Testis (tissue), 3 donors: ENCODE results near the gene U2AF2. TPM values are rescaled to one million over a fixed set of nuclear protein-coding genes. Genes with fewer than 3 reads are reported as not detected.

Source experiments
- DNase-seq: peaks from one replicate; pipeline ENCODE4 v3.0.0-alpha.2; 2019
- H3K27ac ChIP-seq, 2 donors: fragments of 200-600 bp; sonication (generic); one replicate each; pipeline ENCODE4 v1.5.1; 2019
- H3K27me3 ChIP-seq: fragments of 200-600 bp; sonication (generic); one replicate; pipeline ENCODE4 v1.5.1; 2019
- H3K36me3 ChIP-seq: fragments of 200-600 bp; sonication (generic); one replicate; pipeline ENCODE4 v1.5.1; 2017; ENCODE audit warnings: low read depth; ENCODE audit errors: missing control alignments
- H3K4me1 ChIP-seq: fragments of 200-600 bp; sonication (generic); one replicate; pipeline ENCODE4 v1.5.1; 2019
- H3K4me3 ChIP-seq, 2 donors: fragments of 200-600 bp; sonication (generic); one replicate each; pipeline ENCODE4 v1.5.1; 2017 to 2019
- H3K9me3 ChIP-seq: fragments of 200-600 bp; sonication (generic); one replicate; pipeline ENCODE4 v1.5.1; 2017
- POLR2A ChIP-seq: fragments of 450-650 bp; IDR thresholded peaks from one replicate; pipeline ENCODE4 v1.6.1; 2017; ENCODE audit warnings: antibody characterized with exemption, mild to moderate bottlenecking, moderate library complexity
- WGBS, 2 donors: methylation state at CpG; one replicate each; pipeline ENCODE4 v1.1.5; 2018; 5-methylcytosine and 5-hydroxymethylcytosine counted together
- intact Hi-C: fragments of 100-400 bp; cut with DNase I; formaldehyde crosslinking; loops from one replicate; pipeline ENCODE4 v1.15.1; 2023; ENCODE audit warnings: low total_unique reads
- polyA plus RNA-seq: library from polyadenylated mRNA; stranded (reverse); fragments of 350-450 nt; fragmentation: Illumina TruSeq; extraction: RNeasy Lipid Tissue Mini Kit (QIAGEN cat#74804); gene quantifications from one replicate; pipeline ENCODE4 v1.2.3, GENCODE V29; 2014; ENCODE audit warnings: low read depth, low replicate concordance; ENCODE audit not compliant: insufficient read depth
- total RNA-seq, 2 donors: library from RNA; depleted of rRNA; stranded (reverse); fragments of >200 nt; gene quantifications; one replicate each; pipeline ENCODE4 v1.2.3, GENCODE V29; 2016
- TF ChIP-seq, protein P1 (sequence below), 3 experiments: fragments of 450-650 bp in 2 of 3; fragments of 200-600 bp in 1 of 3; sonication (generic) in 1 of 3; IDR thresholded peaks; one replicate each; pipeline ENCODE4 v1.5.1; 2016 to 2019; ENCODE audit warnings: antibody characterized with exemption in 3 of 3, mild to moderate bottlenecking in 2 of 3, moderate library complexity in 1 of 3

U2AF2 gene
- total and polyA plus RNA-seq, 3 donors from 2014 or later = 163 to 281 (median 264) TPM

DNA sequence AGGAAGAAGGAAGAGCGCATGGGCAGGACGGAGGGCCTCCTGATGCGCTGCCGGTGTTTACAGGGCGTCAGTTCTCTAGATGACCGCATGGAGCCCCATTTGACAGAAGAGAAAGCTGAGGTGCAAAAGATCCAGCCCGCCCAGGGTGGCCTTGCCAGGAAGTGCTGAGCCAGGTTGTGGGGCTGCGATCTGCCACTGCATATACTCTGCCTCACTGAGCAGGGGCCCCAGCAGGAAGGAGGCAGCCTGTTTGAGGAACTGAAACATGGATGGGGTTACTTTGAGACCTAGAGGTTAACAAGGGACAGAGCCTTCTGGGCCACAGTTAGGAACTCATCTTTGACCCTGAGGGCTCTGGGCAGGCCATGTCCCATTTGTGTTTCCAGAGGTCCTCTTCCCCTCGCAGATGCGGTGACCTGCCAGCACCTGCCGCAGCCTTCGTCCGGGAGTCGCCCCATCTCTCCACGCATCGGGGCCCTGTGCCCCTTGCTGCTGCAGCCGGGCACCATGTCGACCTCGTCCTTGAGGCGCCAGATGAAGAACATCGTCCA lies 23.4 kb downstream of the U2AF2 start:
- Histone ChIP-seq H3K27me3 (no peaks in the 10 kb centered on the region), H3K36me3 (no peaks in the 10 kb centered on the region), H3K9me3 (no peaks in the 10 kb centered on the region), H3K27ac (peak overlapping the region in 1 of 2 donors; percentile 62), H3K4me1 (peaks cover 68% of the 10 kb centered on the region), H3K4me3 (no peak overlapping the region)
- 79 to 80% methylated on average over 21 of the region's 21 CpGs for WGBS, 2 donors
- intact Hi-C loops = no loop called here
- no peak for DNase-seq
- TF ChIP-seq, protein P1, sequence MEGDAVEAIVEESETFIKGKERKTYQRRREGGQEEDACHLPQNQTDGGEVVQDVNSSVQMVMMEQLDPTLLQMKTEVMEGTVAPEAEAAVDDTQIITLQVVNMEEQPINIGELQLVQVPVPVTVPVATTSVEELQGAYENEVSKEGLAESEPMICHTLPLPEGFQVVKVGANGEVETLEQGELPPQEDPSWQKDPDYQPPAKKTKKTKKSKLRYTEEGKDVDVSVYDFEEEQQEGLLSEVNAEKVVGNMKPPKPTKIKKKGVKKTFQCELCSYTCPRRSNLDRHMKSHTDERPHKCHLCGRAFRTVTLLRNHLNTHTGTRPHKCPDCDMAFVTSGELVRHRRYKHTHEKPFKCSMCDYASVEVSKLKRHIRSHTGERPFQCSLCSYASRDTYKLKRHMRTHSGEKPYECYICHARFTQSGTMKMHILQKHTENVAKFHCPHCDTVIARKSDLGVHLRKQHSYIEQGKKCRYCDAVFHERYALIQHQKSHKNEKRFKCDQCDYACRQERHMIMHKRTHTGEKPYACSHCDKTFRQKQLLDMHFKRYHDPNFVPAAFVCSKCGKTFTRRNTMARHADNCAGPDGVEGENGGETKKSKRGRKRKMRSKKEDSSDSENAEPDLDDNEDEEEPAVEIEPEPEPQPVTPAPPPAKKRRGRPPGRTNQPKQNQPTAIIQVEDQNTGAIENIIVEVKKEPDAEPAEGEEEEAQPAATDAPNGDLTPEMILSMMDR (IDR thresholded peaks at IDR 0.05) = no peak
- no peak for TF ChIP-seq POLR2A

GRCh38 chr19:55679343-55680257 lies 24.8 kb downstream of the U2AF2 start:
- Histone ChIP-seq H3K4me3 (no peak overlapping the region), H3K27ac (peak overlapping the region; percentile 31 to 62), H3K9me3 (no peaks in the 10 kb centered on the region), H3K27me3 (no peaks in the 10 kb centered on the region), H3K36me3 (no peaks in the 10 kb centered on the region), H3K4me1 (peaks cover 61% of the 10 kb centered on the region)
- no peak for TF ChIP-seq POLR2A
- TF ChIP-seq, protein P1 (IDR thresholded peaks at IDR 0.05) = no peak
- 76 to 81% methylated on average over 13 to 24 of the region's 24 CpGs for WGBS, 2 donors
- intact Hi-C loops = no loop called here
- DNase-seq = no peak

DNA sequence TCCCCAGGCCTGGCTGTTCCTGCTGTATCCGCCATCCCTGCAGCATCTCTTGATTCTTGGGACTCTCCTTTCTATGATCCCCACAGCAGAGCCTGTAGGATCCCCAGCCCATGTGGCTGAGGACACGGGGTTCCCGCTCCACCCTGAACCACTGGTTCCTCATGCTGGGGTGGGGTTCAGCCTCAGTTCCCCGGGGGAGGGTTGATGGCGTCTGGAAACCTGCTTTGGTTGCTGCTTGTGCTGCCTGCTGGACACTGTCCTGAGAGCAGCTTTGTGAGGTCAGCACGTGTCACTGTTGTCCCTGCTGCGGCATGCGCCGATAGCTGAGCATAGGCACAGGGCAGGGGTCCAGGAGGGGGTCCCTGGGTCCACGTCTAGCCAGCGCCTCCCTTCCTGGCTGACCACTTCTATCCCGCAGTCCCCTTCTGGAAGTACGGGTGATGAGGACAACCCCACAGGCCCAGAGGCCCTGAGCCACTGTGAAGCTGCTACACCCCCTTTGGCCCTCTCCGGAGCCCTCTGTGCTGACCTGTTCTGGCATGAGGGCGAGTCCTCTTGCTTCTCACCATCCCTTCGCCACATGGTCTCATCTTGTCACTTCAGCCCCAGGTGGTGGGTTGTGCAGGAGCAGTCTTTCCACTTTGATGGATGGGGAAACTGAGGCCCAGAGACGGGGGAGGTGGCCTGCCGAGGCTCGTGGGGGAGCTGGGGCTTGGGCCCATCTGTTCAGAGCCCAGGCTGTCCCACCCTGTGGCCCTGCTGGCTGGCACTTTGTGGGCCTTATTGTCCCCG lies 25.7 kb downstream of the U2AF2 start:
- peak overlapping the region in 1 of 2 donors; percentile 71 for H3K27ac ChIP-seq
- 73 to 77% methylated on average over 12 to 20 of the region's 20 CpGs for WGBS, 2 donors

DNA sequence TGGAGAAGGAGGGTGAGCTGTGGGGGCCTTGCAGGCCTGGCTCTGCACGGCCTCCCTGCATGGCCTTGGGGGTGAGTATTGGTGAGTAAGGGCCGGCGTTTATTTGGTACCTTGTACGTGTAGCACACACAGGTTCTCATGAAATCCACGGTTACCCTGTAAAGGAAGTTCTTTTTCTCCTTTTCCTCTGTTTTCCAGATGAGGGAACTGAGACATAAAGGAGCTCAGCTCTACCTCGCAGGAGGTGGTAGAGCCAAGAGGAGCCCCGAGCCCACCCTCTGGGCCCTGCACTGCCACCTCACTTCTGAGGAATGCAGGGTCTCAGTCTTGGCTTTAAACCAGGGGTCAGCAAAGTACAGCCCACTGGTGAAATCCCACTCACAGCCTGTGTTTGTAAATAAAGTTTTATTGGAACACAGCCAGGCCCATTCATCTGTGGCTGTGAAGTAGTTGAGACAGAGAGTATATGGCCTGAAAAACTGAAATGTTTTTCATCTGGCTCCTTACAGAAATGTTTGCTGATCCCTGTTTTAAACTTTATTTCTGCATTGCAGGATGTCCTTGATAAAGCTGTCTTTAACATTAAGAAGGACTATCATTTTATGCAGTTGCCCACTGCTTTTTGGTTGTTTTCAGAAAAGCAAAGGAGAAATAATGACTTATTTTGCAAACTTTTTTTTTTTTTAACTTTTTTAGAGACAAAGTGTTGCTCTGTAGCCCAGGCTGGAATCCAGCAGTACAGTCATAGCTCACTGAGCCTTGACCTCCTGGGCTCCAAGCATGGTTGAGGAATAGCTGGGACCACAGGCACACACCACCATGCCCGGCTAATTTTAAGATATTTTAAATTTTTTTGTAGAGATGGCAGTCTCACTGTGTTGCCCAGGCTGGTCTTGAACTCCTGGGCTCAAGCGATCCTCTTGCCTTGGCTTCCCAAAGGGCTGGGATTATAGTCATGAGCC lies 26.6 kb downstream of the U2AF2 start:
- WGBS, 2 donors = 63 to 70% methylated on average over 9 of the region's 9 CpGs
- intact Hi-C loops = no loop called here
- Histone ChIP-seq H3K4me3 (no peak overlapping the region), H3K36me3 (no peaks in the 10 kb centered on the region), H3K4me1 (peaks cover 58% of the 10 kb centered on the region), H3K9me3 (no peaks in the 10 kb centered on the region), H3K27ac (peak overlapping the region in 1 of 2 donors; percentile 71), H3K27me3 (no peaks in the 10 kb centered on the region)
- peak; percentile 63 for DNase-seq
- TF ChIP-seq, protein P1 (IDR thresholded peaks at IDR 0.05) = no peak
- TF ChIP-seq POLR2A = no peak

More for the DNA sequence above, 25.7 kb downstream of the U2AF2 start:
- Histone ChIP-seq H3K4me1 (peaks cover 61% of the 10 kb centered on the region), H3K4me3 (no peak overlapping the region), H3K36me3 (no peaks in the 10 kb centered on the region), H3K9me3 (no peaks in the 10 kb centered on the region), H3K27me3 (no peaks in the 10 kb centered on the region)
- intact Hi-C loops = no loop called here
- TF ChIP-seq, protein P1 (IDR thresholded peaks at IDR 0.05) = no peak
- DNase-seq = peak; percentile 39
